Stimulated activated CD4-positive, alpha-beta T cell treated with anti-CD3 and anti-CD28 coated beads, Interleukin-4, amount 100 ng/mL, for 48 hours (primary cell): ENCODE measurements around the gene ALDH16A1.

ENCODE experiments used
- DNase-seq, 2 donors: peaks; one replicate each; pipeline ENCODE4 v3.0.0-alpha.2; 2020; ENCODE audit warnings: low read depth in 2 of 2

The ALDH16A1 gene

DNA sequence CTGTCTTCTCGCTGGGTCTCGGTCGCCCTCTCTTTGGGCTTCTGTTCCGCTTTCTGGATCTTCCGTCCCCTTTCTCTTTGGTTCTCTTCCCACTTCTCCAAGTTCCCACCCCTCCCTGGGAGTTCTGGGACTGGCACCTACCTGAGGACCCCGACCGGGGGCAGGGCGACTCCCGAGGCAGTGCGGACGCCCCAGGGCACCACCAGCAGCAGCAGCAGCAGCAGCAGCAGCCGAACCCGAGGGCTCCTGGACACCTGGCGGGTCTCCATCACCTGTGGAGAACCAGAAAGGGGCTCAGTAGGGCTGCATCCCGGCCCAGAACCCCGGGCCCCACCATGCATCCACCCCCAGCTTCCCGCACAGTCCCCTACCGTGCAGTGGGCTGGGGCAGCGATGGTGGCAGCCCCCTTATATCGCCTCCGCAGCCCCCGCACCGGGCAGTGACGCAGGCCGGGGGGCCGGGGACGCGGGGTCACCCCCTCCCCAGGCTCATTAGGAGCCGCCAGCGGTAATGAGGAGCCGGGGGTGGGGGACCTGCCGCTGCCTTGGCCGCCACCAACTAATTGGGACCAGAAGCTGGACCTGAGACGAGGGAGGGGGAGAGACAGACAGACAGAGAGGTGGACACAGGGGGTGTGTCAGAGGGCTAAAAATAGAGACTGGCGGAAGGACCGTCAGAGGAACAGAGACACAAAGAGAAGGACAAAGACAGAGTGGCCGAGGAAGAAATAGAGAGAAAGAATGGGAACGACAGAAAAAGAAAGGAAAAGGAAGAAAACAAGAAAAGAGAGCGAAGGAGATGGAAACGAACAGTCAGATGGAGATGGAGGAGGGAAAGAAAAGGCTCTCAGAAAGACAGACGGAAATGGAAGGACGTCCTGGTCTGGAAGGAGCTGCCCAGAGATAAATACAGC, 29.7 kb upstream of the ALDH16A1 start, which contains the start of gene PTH2:
Gene PTH2 (minus strand): TSS at position 371 of the 914 bp plus-strand sequence. CDS start 102 bp downstream, at position 269.
- no peak for DNase-seq

DNA sequence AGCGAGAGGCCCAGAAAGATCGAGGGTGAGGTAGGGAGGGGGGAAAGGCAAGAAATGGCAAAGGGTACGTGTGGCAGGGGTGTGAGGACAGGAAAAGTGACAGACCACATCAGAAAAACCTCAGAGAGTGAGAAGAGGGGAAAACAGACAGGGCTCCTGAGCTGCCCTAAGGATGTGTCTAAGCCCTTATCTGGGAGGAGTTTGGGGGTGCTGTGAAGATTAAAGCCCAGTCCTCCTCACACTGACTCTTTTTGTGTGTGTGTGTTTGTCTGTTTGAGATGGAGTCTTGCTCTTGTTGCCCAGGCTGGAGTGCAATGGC, 29.1 kb upstream of the ALDH16A1 start:
- no peak for DNase-seq

DNA sequence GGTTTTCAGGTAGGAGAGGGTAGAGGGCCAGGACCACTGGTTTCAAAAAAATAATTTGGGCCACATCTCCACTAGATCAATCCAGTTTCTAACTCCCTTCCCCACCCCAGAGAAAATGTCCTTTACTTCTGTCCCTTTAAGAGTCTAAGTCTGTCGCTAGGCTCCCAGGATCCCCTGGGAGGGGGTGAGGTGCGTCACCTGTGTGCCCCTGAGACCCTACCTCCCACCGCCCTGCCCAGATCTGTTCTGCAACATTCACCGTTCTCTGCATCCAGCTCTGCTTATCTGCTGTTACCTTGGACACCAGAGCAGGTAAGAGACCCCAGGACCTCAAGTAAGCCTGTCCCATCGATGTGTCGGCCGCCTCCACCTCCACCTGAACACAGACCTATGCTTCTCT, 27.8 kb upstream of the ALDH16A1 start, which contains the start of gene GFY:
Gene GFY (plus strand): TSS at position 211 of the 400 bp plus-strand sequence. CDS start 1,043 bp downstream, outside the sequence.
- DNase-seq, result no peak

DNA sequence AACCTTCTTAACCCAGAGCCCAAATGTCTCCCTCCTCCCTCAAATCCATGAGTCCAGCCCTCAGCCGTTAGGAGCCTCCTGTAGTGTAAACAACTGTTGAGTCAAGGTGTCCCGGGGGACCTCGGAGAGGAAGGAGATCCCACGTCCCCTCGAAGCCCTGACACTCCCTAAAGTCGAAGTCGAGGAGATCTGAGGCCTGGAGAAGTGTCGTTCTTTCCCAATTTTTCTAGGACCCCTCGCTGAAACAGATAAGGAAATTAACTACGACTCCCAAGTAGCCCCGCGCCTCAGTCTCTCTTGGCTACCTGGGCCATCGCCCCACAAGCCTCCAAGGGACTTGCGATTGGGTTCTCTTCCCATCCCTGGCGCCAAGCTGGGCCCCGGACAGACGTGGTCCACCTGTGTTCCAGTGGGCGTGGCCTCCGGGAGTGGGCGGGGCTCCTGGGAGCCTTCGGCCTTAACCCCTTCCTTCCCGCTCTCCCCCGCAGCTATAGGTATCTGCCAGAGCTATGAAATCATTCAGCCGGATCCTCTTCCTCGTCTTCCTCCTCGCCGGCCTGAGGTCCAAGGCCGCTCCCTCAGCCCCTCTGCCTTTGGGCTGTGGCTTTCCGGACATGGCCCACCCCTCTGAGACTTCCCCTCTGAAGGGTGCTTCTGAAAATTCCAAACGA, 27.0 kb upstream of the ALDH16A1 start:
- DNase-seq, result peak in 1 of 2 donors; percentile 42

DNA sequence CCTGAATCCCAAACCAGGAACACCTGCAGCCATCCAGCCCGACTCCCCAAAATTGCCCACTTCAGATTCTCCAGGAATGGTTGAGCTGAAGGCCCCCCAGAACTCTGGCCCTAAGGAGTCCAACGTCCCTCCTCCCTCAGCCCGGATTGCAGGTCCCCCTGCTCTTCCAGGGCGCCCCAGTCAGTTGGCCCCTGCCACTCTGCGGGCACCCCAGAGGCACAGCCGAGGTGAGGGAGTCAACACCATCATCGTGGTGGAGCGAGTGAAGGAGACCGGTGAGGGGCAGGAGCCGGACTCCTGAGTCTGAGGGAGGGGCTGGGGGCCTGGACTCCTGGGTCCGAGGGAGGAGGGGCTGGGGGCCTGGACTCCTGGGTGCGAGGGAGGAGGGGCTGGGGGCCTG, 25.7 kb upstream of the ALDH16A1 start:
- DNase-seq, result no peak

DNA sequence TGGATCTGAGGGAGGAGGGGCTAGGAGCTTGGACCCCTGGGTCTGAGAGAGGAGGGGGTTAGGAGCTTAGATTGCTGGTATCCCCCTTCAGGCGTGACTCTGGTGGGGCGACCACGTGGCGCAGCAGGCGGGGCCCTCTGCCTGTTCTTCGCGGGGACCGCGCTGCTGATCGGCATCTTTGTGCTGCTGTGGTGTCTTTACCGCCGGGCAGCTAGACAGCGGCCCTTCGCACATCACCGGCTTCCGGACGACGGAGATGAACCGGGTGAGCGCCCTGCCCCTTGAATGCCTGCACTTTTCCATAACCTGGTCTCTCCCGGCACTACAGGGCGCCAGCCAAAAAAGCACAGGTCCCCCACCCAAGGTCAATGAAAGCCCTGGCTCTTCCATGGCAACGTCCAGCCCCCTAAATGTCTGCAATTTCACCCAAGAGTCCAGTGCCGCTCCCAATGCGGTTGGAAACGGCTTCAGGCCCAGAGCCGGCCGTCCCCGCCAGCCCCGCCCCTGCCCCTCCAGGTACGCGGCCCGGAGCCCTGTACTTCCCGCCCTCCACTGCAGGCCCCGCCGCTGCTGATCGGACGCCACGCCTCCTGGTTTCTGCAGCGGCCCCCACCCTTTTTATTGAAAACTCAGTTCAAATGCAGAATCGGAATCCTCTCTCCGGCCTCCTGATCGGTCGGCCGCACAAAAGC, 25.0 kb upstream of the ALDH16A1 start:
- no peak for DNase-seq

DNA sequence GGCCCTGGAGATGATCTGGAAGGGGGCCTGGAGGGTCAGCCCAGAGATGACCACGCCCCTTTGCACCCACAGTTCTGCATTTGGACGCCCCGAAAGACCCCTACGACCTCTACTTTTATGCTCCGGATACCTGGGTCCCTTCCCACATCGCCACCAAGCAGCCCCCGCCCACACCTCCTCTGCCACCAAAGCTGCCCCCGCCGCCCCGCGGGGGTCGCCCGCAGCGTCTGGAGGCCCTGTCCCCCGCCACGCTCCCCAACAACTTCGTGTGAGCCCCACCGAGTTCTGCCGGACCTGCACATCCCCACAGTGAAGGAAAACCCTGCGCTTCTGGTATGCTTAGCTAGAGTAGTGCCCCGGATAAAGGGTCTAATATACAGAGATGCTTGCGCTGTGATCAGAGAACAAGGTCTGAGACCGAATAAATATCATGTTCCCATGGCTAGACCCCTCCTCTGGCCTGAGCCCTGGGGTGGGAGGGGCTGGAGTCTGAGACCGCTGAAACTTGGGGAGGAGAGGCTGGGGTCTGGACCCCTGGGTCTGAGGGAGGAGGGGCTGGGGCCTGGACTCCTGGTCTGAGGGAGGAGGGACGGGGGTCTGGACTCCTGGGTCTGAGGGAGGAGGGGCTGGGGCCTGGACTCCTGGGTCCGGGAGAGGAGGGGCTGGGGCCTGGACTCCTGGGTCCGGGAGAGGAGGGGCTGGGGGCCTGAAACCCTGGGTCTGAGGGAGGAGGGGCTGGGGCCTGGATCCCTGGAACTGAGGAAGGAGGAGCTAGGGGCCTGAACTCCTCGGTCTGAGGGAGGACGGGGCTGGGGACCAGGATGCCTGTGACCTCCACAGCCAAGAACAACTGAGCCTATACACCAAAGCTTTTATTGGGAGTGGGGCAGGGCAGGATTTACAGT, 24.2 kb upstream of the ALDH16A1 start:
- no peak for DNase-seq

DNA sequence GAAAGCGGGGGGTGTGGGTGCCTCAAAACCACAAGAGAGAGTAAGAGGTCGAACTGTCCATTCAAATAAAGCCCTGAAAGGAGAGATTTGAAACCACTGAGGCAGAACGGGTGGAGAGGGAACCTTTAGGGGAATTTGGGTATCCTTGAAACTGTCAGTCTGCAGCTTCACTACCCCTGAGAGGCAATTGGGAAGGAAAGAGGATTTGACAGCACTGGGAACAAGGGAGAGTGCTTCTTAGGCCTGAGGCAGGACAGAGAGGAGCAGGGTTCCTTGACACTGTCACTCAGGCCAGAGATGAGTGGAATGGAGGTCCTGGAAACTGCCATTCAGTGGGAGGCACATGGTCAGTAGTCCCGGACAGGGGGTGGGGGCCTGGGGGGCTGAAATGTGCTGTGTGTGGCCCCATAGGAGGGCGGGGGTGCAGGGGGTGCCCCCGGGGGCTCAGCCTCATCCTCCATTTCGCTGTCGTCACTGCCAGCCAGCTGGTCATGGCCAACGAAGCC, 22.8 kb upstream of the ALDH16A1 start:
- no peak for DNase-seq

DNA sequence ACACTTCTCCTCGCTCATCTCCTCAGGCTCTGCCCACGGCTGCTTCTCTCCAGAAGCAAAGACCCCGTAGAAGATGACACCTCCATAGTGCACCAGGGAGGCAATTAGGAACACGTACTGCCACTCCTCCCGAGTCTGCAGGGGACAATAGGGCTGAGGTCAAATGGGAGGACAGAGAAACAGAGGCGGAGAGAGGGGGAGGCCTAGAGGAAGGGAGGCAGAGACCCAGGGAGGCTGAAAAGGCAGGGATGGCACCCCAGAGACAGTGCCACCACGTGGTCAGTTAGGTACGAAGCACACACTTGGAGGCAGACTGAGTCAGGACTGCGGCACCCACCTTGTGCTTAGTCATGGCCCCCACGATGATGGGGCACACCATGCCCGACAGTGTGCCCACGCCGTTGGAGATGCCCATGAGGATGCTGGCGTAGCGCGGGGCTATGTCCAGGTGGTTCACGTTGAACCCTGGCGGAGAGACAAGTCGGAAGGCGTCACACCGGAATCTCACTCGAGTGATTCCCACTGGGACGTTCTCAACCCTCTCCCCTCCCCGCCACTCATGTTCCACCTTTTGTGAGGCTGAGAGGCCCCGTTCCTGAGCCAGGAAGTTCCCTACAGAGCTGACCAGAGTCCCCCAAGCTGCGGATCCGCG, 22.2 kb upstream of the ALDH16A1 start:
- DNase-seq, result no peak

DNA sequence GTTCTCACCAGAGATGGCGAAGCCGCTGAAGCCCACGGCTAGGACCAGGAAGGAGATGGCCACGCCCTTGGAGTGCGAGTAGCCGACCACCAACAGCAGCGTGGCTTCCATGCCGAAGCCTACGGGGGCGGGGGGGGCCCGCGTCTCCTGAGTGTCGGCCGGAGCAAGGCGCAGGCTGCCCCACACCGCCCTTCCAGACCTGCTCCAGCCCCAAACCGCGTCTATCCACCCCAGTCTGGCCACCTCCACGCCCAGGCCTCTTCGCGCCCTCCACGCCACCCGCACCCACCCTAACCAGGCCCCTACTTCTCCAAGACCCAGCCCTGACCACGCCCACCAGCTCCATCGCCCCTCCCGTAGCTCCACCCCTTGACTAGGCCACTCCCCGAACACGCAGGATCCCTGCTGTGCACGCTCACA, 21.7 kb upstream of the ALDH16A1 start:
- DNase-seq, result no peak

DNA sequence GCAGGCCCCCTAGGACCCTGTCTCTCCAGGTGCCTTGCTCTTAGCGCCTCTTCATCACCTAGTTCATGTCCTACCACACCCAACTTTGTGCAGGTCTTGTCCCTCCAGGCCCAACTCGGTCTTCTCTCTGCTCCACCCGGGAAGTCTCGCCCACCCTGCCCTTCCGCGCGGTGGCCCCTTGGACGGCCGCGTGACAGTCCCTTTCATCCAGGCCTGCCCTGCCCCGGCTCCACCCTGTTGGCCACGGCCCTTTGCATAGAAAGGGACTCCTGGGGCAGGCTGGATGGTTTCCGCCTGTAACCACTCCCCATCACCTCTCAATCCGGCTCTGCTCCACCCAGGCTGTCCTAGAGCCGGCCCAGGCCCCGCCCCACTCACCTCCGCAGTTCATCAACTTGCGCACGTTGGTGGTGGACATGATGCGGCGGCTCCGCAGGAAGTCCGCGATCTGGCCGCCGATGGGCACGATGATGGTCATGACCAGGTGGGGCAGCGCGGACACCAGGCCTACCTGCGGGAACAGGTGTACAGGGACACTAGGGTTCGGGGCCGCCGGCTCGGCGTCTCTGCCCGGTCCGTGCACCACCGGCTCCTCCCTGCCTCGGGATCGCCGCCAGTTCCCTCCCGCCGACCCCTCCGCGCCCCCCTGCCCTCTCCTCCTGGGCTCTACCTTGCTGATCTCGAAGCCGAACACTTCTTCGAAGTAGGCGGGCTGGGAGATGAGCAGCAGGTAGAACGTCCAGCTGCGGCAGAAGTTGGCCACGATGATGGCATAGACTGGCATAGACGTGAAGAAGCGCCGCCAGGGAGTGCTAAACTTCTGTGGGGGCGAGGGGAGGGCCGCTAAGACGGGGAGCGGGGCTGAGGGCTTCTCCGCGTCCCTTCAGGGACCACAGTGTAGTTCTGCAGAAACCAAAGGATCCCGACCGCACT, 20.6 kb upstream of the ALDH16A1 start:
- no peak for DNase-seq

DNA sequence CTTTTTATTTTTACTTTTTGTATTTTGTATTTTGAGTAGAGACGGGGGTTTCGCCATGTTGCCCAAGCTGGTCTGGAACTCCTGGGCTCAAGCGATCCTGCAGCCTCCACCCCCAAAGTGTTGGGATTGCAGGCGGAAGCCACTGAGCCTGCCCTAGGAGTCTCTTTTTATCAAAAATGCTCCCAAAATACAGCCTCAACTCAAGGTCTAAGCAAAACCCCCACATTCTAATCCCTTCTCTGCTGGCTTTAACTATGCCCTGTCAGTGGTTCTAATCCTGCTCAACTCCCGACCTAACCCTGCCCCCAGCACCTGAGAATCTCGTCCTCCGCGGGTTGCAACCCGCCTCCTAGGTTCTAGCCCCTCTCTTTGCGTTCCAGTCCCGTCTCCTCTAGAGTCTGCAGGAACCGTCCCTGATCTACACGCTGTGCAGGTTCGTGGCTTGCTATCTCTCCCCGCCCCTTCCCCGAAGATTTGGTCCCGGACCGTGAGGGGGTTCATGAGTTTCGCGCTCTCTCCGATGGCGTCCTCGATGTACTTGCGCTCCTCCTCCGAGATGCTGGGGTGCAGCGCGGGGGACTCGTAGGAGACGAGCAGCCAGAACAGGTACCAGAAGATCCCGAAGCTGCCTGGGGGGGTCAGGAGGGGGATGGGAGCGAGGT, 19.7 kb upstream of the ALDH16A1 start:
- DNase-seq, result no peak

DNA sequence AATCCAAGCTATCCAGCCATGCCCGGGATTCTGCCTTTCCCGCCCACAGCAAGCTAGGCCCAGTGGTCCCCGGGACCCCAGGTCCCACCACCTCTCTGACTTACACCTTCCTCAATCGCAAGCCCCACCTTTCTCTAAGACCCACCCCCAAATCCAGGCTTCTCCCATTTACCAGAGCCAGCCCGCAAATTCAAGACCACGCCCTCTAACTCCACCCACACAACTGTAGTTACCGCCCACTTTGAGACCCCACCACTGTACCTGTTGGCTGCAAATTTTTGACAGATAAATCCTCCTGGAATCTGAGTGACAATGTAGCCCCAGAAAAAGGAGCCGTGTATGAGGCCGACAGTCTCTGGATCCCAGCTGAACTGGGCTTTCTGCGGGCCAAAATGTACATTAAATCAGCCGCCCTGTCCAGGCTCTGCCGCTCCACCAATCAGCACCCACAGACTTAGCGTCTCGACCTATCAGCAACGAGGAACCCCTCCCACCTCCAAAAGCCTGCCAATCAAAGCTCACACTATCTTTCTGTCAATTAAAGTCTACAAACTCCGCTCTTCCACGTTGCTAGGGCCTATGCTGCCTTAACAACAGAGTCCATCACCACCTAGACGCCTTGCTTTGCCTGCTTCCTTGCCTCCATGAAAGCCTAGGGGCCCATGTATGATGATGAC, 18.0 kb upstream of the ALDH16A1 start:
- DNase-seq, result no peak

DNA sequence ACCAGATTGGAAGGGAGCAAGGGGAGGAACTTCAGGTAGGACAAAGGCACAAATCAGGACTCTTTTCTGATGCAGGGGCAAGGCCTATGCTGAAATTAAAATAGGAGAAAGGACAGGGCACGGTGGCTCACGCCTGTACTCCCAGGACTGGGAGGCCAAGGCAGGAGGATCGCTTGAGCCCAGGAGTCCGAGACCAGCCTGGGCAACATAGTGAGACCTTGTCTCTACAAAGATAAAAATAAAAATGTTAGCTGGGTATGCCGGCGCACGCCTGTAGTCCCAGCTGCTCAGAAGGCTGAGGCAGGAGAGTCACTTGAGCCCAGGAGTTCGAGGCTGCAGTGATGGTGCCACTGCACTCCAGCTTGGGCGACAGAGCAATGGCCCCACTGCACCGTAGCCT, 17.4 kb upstream of the ALDH16A1 start:
- DNase-seq, result no peak

DNA sequence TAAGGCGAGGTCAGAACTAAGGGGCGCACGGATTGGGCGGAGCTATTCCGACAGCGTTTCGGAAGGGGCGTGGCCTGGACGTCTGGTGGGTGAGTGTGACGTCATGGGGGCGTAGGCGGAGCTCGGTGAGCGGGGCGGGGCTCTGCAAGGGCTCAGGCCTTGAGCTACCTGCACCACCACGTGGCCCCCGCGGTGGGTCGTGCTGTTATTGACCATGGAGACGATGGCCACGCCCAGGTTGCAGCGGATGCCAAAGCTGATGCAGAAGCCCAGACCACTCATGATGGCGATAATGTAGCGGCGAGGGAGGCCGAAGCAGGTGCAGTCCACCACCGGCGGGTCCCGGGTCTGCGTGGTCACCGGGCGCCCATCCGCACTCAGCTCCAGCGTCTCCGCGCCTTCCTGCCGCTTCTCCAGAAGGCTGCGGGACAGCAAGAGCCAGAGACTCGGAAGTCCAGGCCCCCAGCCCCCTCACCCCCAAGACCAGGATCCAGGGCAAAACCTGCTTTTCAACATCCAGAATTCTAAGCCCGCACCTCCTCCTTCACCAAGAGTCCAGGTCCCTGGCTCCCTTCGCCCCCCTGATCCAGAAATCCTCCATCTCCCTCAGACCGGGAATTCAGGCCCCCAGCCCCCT, 16.5 kb upstream of the ALDH16A1 start:
- DNase-seq, result peak; percentile 58 to 79

DNA sequence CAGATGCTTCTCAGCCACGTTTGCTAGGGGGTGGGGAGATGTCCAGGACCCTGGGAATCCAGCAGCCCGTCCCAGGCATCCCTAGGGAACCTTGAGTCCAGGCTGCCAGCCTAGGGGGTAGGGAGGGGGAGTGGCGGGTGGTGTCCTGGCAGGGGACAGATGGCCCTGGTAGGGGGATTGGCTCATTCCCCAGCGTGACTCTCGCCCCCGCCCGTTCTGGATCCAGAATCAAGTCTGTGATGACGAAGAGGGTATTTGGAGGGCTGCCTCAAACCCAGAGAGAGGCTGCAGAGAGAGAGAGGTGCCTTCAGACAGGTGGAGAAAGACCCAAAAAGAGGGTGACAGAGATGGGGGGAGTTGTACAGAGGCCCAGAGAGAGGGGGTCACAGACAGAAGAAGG, 15.8 kb upstream of the ALDH16A1 start:
- DNase-seq, result no peak

DNA sequence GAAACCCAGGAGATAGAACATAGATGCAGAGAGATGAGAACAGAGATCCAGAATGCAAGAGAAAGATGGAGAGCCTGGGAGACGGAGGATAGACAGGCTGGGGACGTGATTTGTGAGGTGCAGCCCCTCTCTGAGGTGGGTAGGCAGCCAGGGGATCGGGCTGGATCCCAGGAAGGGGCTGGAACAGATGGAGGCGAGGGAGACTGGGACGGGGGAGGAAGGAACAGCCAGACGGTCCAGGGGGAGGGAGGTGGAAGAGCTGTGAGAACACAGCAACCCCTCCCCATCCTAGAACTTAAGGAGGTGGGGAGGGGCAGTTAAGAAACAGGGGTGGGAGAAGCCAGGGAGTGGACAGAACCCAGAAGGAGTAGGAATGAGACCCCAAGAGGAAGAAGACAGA, 14.8 kb upstream of the ALDH16A1 start:
- DNase-seq, result no peak

DNA sequence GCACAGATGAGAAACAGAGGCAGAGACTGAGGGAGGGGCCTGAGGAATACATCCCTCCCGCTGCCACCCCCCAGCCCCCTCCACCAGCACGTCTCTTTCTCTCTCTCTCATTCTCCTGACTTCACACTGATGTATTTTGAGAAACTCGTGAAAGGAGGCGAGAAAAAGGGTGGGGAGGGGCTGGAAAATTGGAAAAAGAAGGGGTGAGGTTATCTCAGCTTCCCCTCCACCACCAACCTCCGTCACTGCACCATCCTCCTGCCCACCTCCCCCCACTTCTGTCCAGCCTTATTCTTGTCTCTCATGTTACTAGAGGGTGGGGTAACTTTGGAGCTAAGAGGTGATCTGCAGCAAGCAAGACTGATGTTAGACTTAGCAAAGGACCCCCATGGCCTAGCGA, 13.2 kb upstream of the ALDH16A1 start:
- no peak for DNase-seq
